Measurements from ENCODE around the gene FAM240A. TPM values are rescaled to one million over a fixed set of nuclear protein-coding genes. Genes with fewer than 3 reads are reported as not detected.
A peak's percentile ranks its signal among the peaks of the same experiment; 100 is the strongest.
"Not testable (repeated sequence)": the region's sequence is repeated elsewhere in the genome, so short reads cannot be mapped to it uniquely, and the experiment has no call there.

FAM240A gene
- total RNA-seq, 1 donor from 2014 or later = not detected

DNA sequence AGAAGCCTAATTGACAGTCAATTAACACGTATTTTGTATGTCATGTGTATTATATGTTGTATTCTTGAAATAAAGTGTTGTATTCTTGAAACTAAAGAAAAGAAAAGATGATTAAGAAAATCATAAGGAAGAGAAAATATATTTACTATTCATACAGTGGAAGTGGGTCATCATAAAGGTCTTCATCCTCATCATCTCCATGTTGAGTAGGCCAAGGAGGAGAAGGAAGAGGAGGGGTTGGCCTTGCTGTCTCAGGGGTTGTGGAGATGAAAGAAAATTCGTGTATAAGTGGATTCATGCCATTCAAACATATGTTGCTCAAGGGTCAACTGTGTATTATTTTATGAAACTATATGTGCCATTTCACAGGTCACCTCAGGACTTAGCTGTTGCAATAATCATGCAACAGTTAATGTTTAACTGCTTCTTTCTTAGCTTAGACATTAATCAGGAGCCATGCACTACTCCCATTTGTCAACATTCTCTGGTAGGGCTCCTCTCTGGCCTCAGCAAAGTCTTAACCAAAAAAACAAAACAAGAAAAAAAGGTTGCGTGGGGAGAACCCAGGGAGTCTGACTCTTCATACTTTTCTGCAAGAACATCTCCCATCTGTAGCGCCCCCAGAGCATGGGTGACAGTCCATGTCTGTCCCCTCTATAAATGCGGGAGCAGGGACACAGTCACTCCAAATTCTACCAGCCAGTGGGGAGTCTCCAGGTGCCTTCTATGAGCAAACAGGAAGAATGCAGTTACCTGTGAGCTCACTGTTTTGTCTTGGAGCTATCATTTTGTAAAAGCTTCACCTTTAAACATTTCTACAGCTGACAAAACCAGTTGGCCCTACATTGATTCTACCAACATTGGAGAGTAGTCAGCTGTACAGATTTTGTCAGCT is 26.3 kb upstream of the FAM240A start:
- ATAC-seq = peak; percentile 77
- no peak for DNase-seq (ENCODE audit: low spot score)

GRCh38 chr3:46586738-46587246 is 25.5 kb upstream of the FAM240A start:
- DNase-seq (ENCODE audit: low spot score) (no peak), ATAC-seq (peak; percentile 39)

GRCh38 chr3:46587268-46587667 is 25.1 kb upstream of the FAM240A start:
- not testable (repeated sequence) for DNase-seq (ENCODE audit: low spot score); ATAC-seq

GRCh38 chr3:46593274-46593862 is 19.0 kb upstream of the FAM240A start:
- ATAC-seq (peak; percentile 71), DNase-seq (ENCODE audit: low spot score) (no peak)

- DNase-seq (ENCODE audit: low spot score) (no peak), ATAC-seq (no peak)
These were observed 18.3 kb upstream of the FAM240A start for GRCh38 chr3:46593979-46594378.

DNA sequence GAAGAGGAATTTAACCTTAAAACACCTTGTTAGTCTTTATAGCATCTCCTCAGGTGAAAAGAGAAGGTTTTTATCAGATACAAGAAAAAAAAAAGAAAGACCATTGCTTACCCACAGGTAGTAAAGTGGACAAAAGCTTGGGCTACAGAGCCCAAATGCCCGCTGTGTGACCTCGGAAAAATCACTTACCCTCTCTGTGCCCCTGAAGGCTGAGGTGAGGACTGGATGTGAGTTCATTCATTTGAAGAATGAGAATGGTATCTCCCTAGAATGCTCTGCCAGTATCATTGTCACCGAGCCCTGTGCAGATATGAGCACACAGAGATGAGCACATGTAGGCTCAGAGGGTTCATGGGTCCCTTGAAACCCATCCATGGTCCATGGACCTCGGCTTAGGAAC is 17.6 kb upstream of the FAM240A start:
- ATAC-seq = no peak

GRCh38 chr3:46595819-46596314 is 16.5 kb upstream of the FAM240A start:
- DNase-seq (ENCODE audit: low spot score) (no peak), ATAC-seq (no peak)

More for the DNA sequence above, 17.6 kb upstream of the FAM240A start:
- no peak for DNase-seq (ENCODE audit: low spot score)

DNA sequence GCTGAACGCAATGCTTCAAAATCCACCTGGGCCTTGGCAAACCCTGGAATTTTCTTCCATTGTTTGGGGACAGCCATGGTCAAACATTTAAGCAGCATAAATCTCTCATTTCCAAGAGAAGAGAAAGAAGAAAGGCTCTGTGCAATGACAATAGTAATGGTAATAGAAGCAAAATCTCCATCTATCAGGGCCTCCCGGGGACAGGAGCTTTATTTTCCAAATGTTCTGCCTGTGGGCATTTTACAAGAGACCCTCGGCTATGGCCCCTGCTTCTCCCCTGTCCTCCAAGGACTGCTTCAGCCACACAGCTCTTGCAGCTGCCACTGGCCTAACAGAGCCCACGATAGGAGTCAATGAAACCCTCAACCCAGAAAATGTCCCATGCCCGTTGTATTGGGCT is 12.7 kb upstream of the FAM240A start:
- ATAC-seq = no peak

GRCh38 chr3:46603446-46604046 is 8.8 kb upstream of the FAM240A start:
- ATAC-seq = no peak

More for the DNA sequence above, 12.7 kb upstream of the FAM240A start:
- DNase-seq (ENCODE audit: low spot score) = no peak

GRCh38 chr3:46604127-46604526 is 8.2 kb upstream of the FAM240A start:
- DNase-seq (ENCODE audit: low spot score) (no peak), ATAC-seq (peak; percentile 29)

More at GRCh38 chr3:46603446-46604046, 8.8 kb upstream of the FAM240A start:
- no peak for DNase-seq (ENCODE audit: low spot score)

DNA sequence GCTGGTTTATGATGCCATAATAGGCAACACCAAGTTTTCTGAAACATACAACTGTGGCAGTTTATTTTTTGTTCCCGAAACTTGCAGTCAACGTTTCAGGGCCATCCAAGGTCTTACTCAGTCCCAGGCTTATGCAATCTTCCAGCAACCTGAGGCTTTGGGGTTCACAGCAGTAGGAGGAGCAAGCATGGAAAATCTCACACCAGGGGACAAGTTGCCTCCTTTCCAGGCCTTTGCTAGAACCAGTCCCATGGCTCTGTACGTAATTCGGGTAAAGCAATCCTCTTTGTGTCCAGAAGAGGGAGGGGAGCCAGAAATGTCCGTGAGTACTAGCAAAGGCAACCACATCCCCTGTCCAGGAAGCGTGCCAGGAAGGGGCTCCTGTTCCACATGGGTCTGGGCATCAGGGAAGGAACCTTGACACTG is 4.7 kb upstream of the FAM240A start:
- ATAC-seq (no peak), DNase-seq (ENCODE audit: low spot score) (no peak)

- DNase-seq (ENCODE audit: low spot score) (peak; percentile 42), ATAC-seq (peak; percentile 52)
These were observed 3.1 kb upstream of the FAM240A start for GRCh38 chr3:46609212-46609721.

GRCh38 chr3:46609944-46610722 is 2.2 kb upstream of the FAM240A start:
- ATAC-seq = no peak
- DNase-seq (ENCODE audit: low spot score) = peak; percentile 22

GRCh38 chr3:46613313-46614005 is 1.1 kb downstream of the FAM240A start:
- ATAC-seq = no peak

GRCh38 chr3:46614431-46614830 is 2.1 kb downstream of the FAM240A start:
- no peak for ATAC-seq

More at GRCh38 chr3:46613313-46614005, 1.1 kb downstream of the FAM240A start:
- DNase-seq (ENCODE audit: low spot score) = peak; percentile 36

GRCh38 chr3:46615050-46615775 is 2.9 kb downstream of the FAM240A start:
- no peak for ATAC-seq
- DNase-seq (ENCODE audit: low spot score) = peak; percentile 38

More at GRCh38 chr3:46614431-46614830, 2.1 kb downstream of the FAM240A start:
- no peak for DNase-seq (ENCODE audit: low spot score)

GRCh38 chr3:46615976-46616375 is 3.7 kb downstream of the FAM240A start:
- ATAC-seq (no peak), DNase-seq (ENCODE audit: low spot score) (peak; percentile 22)

GRCh38 chr3:46617941-46618340 is 5.6 kb downstream of the FAM240A start:
- ATAC-seq = no peak
- no peak for DNase-seq (ENCODE audit: low spot score)

All from left lobe of liver (tissue), 2 donors.